GM12891 (cell line): ENCODE measurements around the gene GOLGA7B. TPM values are rescaled to one million over a fixed set of nuclear protein-coding genes. Genes with fewer than 3 reads are reported as not detected.
A peak's percentile ranks its signal among the peaks of the same experiment; 100 is the strongest.

Source experiments
- DNase-seq: peaks from one replicate; pipeline ENCODE4 v3.0.0; 2011; ENCODE audit warnings: low spot score; ENCODE audit not compliant: insufficient read length
- FAIRE-seq: peaks from 2 replicates; lab custom pipeline; 2011; peaks lifted over from hg19 to GRCh38; lab: Jason Lieb, UNC
- PAX5 ChIP-seq: IDR thresholded peaks from 2 replicates; pipeline ENCODE4 v1.6.1; 2011; ENCODE audit warnings: low read length, moderate library complexity, mild to moderate bottlenecking; ENCODE audit not compliant: insufficient read depth, severe bottlenecking
- POLR2A ChIP-seq: IDR thresholded peaks from 2 replicates; pipeline ENCODE4 v1.6.1; 2011; ENCODE audit warnings: low read depth, low read length, control low read depth
- POLR2AphosphoS5 ChIP-seq: IDR thresholded peaks from 2 replicates; pipeline ENCODE4 v1.6.1; 2011; ENCODE audit warnings: low read depth, low read length, control low read depth
- POU2F2 ChIP-seq: IDR thresholded peaks from 2 replicates; pipeline ENCODE4 v1.6.1; 2011; ENCODE audit warnings: low read depth, mild to moderate bottlenecking, control low read depth, low read length, moderate library complexity
- SPI1 ChIP-seq: IDR thresholded peaks from 2 replicates; pipeline ENCODE4 v1.6.1; 2011; ENCODE audit warnings: low read depth, low read length, control low read depth
- TAF1 ChIP-seq: IDR thresholded peaks from 2 replicates; pipeline ENCODE4 v1.6.1; 2011; ENCODE audit warnings: low read depth, low read length, control low read depth
- polyA plus RNA-seq: library from polyadenylated mRNA; unstranded; fragments of >200 nt; gene quantifications from one replicate; pipeline ENCODE4 v1.2.1, GENCODE V29; 2012; ENCODE audit warnings: low read depth, missing spikeins, inconsistent platforms; ENCODE audit not compliant: missing spikeins

Gene GOLGA7B
- polyA plus RNA-seq: 0.01 TPM

DNA sequence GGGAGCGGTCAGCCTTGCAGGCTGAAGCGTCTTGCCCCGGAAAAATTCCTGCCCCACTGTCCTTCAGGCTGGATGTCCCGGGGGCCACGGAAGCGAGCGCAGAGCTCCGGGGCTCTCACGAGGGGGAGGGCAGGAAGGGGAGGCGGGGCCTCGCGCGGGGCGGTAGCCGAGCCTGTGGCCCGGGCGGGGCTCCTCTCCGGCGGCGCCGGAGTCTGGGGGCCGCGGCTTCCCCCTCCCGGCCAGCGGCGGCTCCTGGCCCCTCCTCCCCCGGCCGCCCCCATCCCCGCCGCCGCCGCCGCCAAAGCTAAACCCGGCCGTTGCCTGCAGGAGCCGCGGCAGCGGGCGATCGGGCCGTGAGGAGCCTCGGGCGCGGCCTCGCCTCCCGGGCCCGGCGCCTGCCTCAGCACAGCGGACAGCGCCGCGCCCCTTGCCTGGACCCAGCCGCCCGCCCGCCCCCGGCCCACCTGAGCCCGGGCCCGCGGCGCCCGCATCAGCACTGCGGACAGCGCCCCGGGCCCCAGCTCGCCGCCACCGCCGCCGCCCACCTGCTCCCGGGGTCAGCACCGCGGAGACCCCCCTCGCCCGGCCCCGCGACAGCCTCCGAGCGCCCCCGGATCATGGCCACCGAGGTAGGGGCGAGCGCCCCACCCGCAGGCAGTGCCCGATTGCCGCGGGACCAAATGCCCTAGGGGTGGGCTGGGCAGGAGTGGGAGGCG lies at the start of gene GOLGA7B:
Gene GOLGA7B, plus strand, starts transcription at position 157 of the 716 bp plus-strand sequence. Its CDS starts 461 bp downstream, at position 618.
- no peak for FAIRE-seq

DNA sequence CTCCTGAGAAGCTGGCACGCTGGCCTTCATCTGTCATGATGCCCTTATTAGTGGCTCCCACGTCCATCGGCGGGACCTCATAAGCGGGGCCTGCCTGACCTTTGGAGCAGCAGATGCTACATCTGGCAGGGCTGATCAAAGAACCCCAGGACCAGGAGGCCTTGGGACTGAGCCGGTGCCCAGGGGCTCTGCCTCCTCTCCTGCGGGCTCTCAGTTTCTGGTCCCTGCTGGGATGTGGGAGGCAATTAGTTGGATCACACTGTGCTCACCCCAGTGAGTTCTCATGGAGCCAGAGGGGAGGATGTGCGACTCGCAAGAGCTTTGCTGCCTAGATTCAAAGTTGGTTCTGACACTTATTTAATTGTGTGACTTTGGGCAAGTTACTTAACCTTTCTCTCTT lies 49.2 kb upstream of the GOLGA7B start:
- FAIRE-seq (no peak), DNase-seq (no peak)
- TF ChIP-seq TAF1 (no peak), POLR2A (no peak), PAX5 (no peak), SPI1 (no peak), POLR2AphosphoS5 (no peak), POU2F2 (no peak)

More for the DNA sequence above, at the start of gene GOLGA7B:
- peak; percentile 65 for DNase-seq
- TF ChIP-seq SPI1: no peak
- no peak for TF ChIP-seq PAX5
- TF ChIP-seq POLR2A: no peak
- no peak for TF ChIP-seq POU2F2
- no peak for TF ChIP-seq TAF1
- no peak for TF ChIP-seq POLR2AphosphoS5

- no peak for FAIRE-seq
- no peak for DNase-seq
- TF ChIP-seq POLR2AphosphoS5: no peak
- no peak for TF ChIP-seq PAX5
- TF ChIP-seq POLR2A: no peak
- TF ChIP-seq SPI1: no peak
- no peak for TF ChIP-seq POU2F2
- TF ChIP-seq TAF1: no peak
Measured at GRCh38 chr10:97801422-97801821, 48.2 kb upstream of the GOLGA7B start.

- TF ChIP-seq POU2F2 (no peak), PAX5 (no peak), TAF1 (no peak), POLR2AphosphoS5 (no peak)
- DNase-seq (no peak), FAIRE-seq (no peak)
Measured at GRCh38 chr10:97805096-97805884, 44.4 kb upstream of the GOLGA7B start.

DNA sequence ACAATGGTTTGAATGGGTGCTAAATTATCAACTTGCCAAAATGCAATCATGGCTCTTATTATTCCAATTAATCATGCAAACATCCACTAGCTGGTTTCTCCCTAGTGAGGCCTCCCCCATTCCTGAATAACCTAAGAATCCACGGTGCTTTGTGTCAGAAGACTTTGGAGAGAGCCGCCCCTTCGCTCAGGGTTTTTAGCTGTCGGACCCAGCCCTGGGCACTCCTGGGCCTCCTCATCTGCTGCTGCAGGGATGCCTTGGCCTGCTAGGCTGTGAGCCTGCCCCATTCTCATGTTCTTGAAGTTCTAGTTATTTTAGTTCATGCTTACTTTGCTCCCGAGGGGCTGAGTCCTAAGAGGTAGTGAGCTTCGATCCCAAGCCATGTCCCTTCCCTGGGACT lies 43.7 kb upstream of the GOLGA7B start:
- FAIRE-seq: no peak
- DNase-seq: no peak
- no peak for TF ChIP-seq PAX5
- TF ChIP-seq SPI1: no peak
- TF ChIP-seq TAF1: no peak
- no peak for TF ChIP-seq POLR2A
- TF ChIP-seq POLR2AphosphoS5: no peak
- no peak for TF ChIP-seq POU2F2

DNA sequence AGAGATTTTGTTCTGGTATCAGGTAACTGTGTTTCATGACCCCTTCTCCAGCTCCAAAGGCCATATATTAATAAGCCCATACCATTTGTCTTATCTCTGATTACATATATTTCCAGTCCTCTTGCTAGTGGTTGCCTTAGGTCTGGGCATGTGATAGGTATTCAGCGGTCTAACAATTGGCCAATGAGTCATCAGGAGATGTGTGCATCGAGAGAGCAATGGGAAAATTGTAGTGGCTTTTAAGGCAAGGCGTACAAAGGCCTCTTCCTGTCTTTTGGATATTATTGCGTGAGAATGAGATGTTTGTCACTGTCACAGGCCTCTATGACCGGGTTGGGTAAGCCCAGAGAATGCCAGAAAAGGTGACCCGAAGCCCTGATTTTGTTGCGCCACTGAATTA lies 39.2 kb upstream of the GOLGA7B start:
- TF ChIP-seq POLR2A (no peak), PAX5 (no peak)
- no peak for FAIRE-seq
- no peak for DNase-seq

- no peak for TF ChIP-seq PAX5
- TF ChIP-seq POLR2AphosphoS5: no peak
- no peak for TF ChIP-seq TAF1
- no peak for TF ChIP-seq SPI1
- no peak for TF ChIP-seq POLR2A
- TF ChIP-seq POU2F2: no peak
- FAIRE-seq (no peak), DNase-seq (no peak)
Measured at GRCh38 chr10:97811958-97812357, 37.7 kb upstream of the GOLGA7B start.

DNA sequence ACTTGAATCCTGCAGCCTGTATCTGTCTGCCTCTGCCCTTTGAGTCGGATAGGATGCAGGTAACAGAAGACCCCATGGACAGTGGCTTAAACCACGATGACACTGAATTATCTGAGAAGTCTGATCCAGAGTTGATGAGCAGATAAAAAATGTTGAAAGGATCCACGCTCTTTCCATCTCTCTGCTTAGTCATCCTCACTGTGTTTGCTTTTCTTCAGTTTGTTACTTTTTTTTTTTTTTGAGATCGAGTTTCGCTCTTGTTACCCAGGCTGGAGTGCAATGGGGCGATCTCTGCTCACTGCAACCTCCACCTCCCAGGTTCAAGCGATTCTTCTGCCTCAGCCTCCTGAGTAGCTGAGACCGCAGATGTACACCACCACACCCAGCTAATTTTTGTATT lies 36.9 kb upstream of the GOLGA7B start:
- no peak for DNase-seq
- FAIRE-seq: no peak
- no peak for TF ChIP-seq SPI1
- TF ChIP-seq POU2F2: no peak
- TF ChIP-seq POLR2A: no peak
- no peak for TF ChIP-seq PAX5
- TF ChIP-seq POLR2AphosphoS5: no peak
- TF ChIP-seq TAF1: no peak

DNA sequence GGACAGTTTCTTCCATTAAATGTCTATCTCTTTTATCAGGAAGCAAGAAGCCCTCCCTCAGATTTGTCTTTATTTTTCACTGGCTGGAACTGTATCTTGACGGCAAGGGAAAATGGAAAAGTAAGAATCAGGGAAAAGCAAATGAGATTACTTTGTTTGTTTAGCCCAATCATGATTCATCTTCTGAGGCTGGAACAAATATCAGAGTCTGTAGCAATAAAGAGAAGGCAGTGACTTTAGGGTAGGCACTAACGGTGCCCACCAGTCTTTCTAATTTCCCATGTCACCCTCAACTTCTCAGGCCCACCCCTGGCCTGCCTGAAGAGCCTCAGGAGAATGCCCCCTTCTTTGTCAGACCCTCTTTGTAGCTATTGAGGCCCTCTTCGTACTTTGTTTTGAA lies 36.3 kb upstream of the GOLGA7B start:
- FAIRE-seq (no peak), DNase-seq (no peak)
- TF ChIP-seq PAX5: no peak

DNA sequence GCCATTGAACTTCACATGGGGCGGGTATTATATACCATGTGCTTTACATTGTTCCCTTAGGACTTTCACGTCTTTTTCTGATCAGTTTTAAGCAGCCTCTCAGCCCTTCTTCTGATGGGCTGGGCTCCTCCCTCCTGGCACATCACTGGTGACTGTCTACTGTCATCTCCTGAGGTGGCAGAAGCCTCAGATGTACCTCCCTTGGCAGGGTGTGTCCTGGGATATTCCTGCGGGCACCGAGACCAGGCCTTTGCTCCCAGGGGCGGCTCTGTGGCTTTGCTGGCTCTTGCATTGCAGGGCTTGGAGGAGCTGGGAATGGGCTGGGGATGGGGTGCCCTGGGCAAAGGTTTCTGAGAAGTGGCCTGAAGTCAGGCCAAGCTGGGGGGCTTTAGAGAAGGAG lies 34.6 kb upstream of the GOLGA7B start:
- no peak for FAIRE-seq
- no peak for DNase-seq
- TF ChIP-seq TAF1 (no peak), POLR2A (no peak), PAX5 (no peak), SPI1 (no peak), POU2F2 (no peak), POLR2AphosphoS5 (no peak)
